ENCODE data around the gene FAM107B. TPM values are rescaled to one million over a fixed set of nuclear protein-coding genes. Genes with fewer than 3 reads are reported as not detected.

The FAM107B gene
- total and polyA plus RNA-seq, 12 donors: 2.6 to 18.5 (median 6.2) TPM

DNA sequence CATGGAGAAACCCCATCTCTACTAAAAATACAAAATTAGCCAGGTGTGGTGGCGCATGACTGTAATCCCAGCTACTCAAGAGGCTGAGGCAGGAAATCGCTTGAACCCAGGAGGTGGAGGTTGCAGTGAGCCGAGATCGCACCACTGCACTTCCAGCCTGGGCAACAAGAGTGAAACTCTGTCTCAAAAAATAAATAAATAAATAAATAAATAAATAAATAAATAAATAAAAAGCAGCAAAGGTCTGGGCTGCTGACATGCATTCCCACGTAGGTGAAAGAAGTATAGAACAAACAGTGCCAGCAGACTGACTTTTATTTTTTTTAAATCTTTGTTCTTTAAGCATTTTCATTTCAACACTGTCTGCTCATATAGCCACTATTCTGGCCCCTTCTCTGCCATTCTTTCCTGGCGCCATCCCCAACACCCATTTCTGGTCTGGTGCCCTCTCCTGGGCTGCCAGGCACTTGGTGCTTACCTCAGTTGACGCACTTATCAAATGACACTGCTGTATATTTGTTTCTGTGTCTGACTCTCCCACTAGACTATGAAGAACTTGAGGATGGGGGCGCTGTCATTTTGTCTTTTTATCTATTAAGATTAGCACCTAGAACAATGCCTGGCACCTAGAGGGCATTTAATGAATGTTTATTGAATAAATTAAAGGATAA, 15.6 kb downstream of the FAM107B start:
- TF ChIP-seq CTCF (IDR thresholded peaks at IDR 0.05): peak in 1 of 9 donors; percentile 23
- no peaks in the 10 kb centered on the region for H3K36me3 ChIP-seq
- H3K4me3 ChIP-seq: no peak overlapping the region
- no peak for DNase-seq
- intact Hi-C loops (cut with DNase I): loop anchor here in 1 of 10 donors (10.0 kb wide), 1 partner anchor 154 kb away; no protein-coding TSS in a partner anchor
- H3K4me1 ChIP-seq: no peaks in the 10 kb centered on the region
- no peak overlapping the region for H3K27ac ChIP-seq
- no peak for ATAC-seq
- no peaks in the 10 kb centered on the region for H3K9me3 ChIP-seq
- WGBS, 2 donors: 92 to 93% methylated on average over 8 of the region's 8 CpGs
- H3K27me3 ChIP-seq: no peaks in the 10 kb centered on the region

- DNase-seq: no peak
- no peak for TF ChIP-seq CTCF (IDR thresholded peaks at IDR 0.05)
- Histone ChIP-seq H3K4me3 (no peak overlapping the region), H3K9me3 (no peaks in the 10 kb centered on the region), H3K36me3 (no peaks in the 10 kb centered on the region), H3K27me3 (no peaks in the 10 kb centered on the region), H3K27ac (no peak overlapping the region), H3K4me1 (no peaks in the 10 kb centered on the region)
- no peak for ATAC-seq
- WGBS, 2 donors: 96 to 98% methylated on average over 9 of the region's 9 CpGs
- intact Hi-C loops (cut with DNase I): loop anchor here in 1 of 10 donors (10.0 kb wide), 1 partner anchor 154 kb away; no protein-coding TSS in a partner anchor
Observed at GRCh38 chr10:14758451-14758850, 16.2 kb downstream of the FAM107B start.

DNA sequence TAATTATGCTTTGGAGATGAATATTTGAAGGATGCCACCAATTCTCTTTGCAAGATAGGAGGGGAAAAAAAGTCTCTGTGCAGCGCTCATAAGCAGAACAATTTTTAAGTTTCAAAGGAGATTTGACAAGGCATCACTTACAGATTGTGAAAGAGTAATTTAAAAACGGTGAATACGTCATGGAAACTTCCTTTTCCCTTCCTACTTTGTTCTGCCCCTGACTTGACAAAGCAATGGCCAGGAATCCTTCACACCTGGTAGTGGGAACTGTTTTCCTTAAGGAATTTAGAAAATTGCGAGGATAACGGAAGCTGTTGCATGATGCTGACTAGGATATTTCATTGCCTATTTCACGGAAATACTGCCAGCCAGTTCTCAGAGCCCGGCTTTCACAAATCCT, 16.7 kb downstream of the FAM107B start:
- no peak overlapping the region for H3K27ac ChIP-seq
- DNase-seq: no peak
- H3K27me3 ChIP-seq: no peaks in the 10 kb centered on the region
- no peaks in the 10 kb centered on the region for H3K4me1 ChIP-seq
- no peaks in the 10 kb centered on the region for H3K36me3 ChIP-seq
- TF ChIP-seq CTCF (IDR thresholded peaks at IDR 0.05): no peak
- no peaks in the 10 kb centered on the region for H3K9me3 ChIP-seq
- ATAC-seq: no peak
- intact Hi-C loops (cut with DNase I): loop anchor here in 1 of 10 donors (10.0 kb wide), 1 partner anchor 153 kb away; no protein-coding TSS in a partner anchor
- no peak overlapping the region for H3K4me3 ChIP-seq
- 86 to 89% methylated on average over 7 of the region's 7 CpGs for WGBS, 2 donors

- H3K4me1 ChIP-seq: peaks cover 0 to 4% (median 0%) of the 10 kb centered on the region in 9 donors
- WGBS, 2 donors: 75 to 85% methylated on average over 6 of the region's 6 CpGs
- no peak for DNase-seq
- no peaks in the 10 kb centered on the region for H3K36me3 ChIP-seq
- peak in 1 of 8 donors; percentile 16 for ATAC-seq
- no peak overlapping the region for H3K27ac ChIP-seq
- no peaks in the 10 kb centered on the region for H3K9me3 ChIP-seq
- no peaks in the 10 kb centered on the region for H3K27me3 ChIP-seq
- TF ChIP-seq CTCF (IDR thresholded peaks at IDR 0.05): no peak
- no peak overlapping the region for H3K4me3 ChIP-seq
- intact Hi-C loops (cut with DNase I): loop anchor here in 1 of 10 donors (10.0 kb wide), 1 partner anchor 153 kb away; no protein-coding TSS in a partner anchor
Observed at GRCh38 chr10:14757394-14757793, 17.3 kb downstream of the FAM107B start.
